ENCODE data around the gene CCDC134. TPM values are rescaled to one million over a fixed set of nuclear protein-coding genes. Genes with fewer than 3 reads are reported as not detected.
A peak's percentile ranks its signal among the peaks of the same experiment; 100 is the strongest.
"Not testable (repeated sequence)": the region's sequence is repeated elsewhere in the genome, so short reads cannot be mapped to it uniquely, and the experiment has no call there.

The CCDC134 gene
- total RNA-seq, 1 experiment from 2014 or later: 12.0 TPM

- DNase-seq (ENCODE audit: low read depth): peak; percentile 84
Observed at GRCh38 chr22:41822317-41823057, 22.0 kb downstream of the CCDC134 start.

GRCh38 chr22:41823797-41824196, 23.3 kb downstream of the CCDC134 start:
- no peak for DNase-seq (ENCODE audit: low read depth)

- no peak for DNase-seq (ENCODE audit: low read depth)
Observed at GRCh38 chr22:41825376-41825775, 24.9 kb downstream of the CCDC134 start.

- no peak for DNase-seq (ENCODE audit: low read depth)
Observed at GRCh38 chr22:41826021-41826420, 25.5 kb downstream of the CCDC134 start.

GRCh38 chr22:41826430-41827383, 26.2 kb downstream of the CCDC134 start:
- DNase-seq (ENCODE audit: low read depth): no peak

- DNase-seq (ENCODE audit: low read depth): no peak
Observed at GRCh38 chr22:41827671-41828070, 27.2 kb downstream of the CCDC134 start.

- DNase-seq (ENCODE audit: low read depth): no peak
Observed at GRCh38 chr22:41828516-41828915, 28.0 kb downstream of the CCDC134 start.

- DNase-seq (ENCODE audit: low read depth): no peak
Observed at GRCh38 chr22:41830174-41830573, 29.7 kb downstream of the CCDC134 start.

- DNase-seq (ENCODE audit: low read depth): peak; percentile 35
Observed at GRCh38 chr22:41831383-41831782, 30.9 kb downstream of the CCDC134 start.

GRCh38 chr22:41831828-41832552, 31.5 kb downstream of the CCDC134 start:
- no peak for DNase-seq (ENCODE audit: low read depth)

GRCh38 chr22:41832553-41833368, 32.3 kb downstream of the CCDC134 start, which contains the start of gene SREBF2:
TSS of gene SREBF2 (plus strand) at chr22:41833105. CDS start at chr22:41833271, 166 bp downstream.
- peak; percentile 98 for DNase-seq (ENCODE audit: low read depth)

GRCh38 chr22:41833369-41834004, 33.0 kb downstream of the CCDC134 start:
- DNase-seq (ENCODE audit: low read depth): peak; percentile 28

- no peak for DNase-seq (ENCODE audit: low read depth)
Observed at GRCh38 chr22:41834005-41834944, 33.8 kb downstream of the CCDC134 start.

GRCh38 chr22:41835462-41835861, 35.0 kb downstream of the CCDC134 start:
- not testable (repeated sequence) for DNase-seq (ENCODE audit: low read depth)

GRCh38 chr22:41836551-41836950, 36.1 kb downstream of the CCDC134 start:
- DNase-seq (ENCODE audit: low read depth): no peak

- no peak for DNase-seq (ENCODE audit: low read depth)
Observed at GRCh38 chr22:41838842-41839618, 38.6 kb downstream of the CCDC134 start.

GRCh38 chr22:41840216-41840615, 39.7 kb downstream of the CCDC134 start:
- DNase-seq (ENCODE audit: low read depth): no peak

GRCh38 chr22:41841085-41841712, 40.7 kb downstream of the CCDC134 start:
- no peak for DNase-seq (ENCODE audit: low read depth)
